Muscle of arm (tissue), 14 donors: ENCODE data around the gene SOWAHB. TPM values are rescaled to one million over a fixed set of nuclear protein-coding genes. Genes with fewer than 3 reads are reported as not detected.

ENCODE experiments used
- DNase-seq: peaks from one replicate; pipeline ENCODE4 v3.0.0-alpha.2; 2013
- long read RNA-seq, 11 donors: transcript quantifications; one replicate each; lab custom pipeline, GENCODE V29; 2026
- polyA plus RNA-seq, 12 donors: library from polyadenylated mRNA; unstranded; fragments of 120-200 nt; gene quantifications; one replicate each; pipeline ENCODE4 v1.2.1, GENCODE V29; 2013; ENCODE audit not compliant: insufficient read length in 12 of 12

The SOWAHB gene, protein sequence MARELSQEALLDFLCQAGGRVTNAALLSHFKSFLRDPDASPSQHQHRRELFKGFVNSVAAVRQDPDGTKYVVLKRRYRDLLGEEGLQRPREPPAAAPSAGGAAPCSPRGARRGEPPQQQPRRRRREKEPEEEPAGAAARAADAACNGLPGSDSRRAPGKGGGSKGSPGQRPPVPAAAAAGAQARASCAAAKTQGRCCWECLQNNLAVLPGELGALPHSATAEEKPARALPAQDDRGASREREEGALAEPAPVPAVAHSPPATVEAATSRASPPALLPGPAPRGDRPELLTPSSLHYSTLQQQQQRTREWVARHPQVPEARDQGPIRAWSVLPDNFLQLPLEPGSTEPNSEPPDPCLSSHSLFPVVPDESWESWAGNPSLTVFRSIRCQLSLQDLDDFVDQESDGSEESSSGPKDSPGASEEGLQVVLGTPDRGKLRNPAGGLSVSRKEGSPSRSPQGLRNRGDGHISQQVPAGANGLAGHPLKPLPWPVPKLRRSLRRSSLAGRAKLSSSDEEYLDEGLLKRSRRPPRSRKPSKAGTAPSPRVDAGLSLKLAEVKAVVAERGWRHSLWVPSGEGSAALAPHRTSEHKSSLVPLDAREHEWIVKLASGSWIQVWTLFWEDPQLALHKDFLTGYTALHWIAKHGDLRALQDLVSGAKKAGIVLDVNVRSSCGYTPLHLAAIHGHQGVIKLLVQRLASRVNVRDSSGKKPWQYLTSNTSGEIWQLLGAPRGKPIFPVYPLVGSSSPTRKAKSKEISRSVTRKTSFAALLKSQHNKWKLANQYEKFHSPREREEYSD
- 1 to 10 TPM in 1 of 12 donors, under 1 TPM in 8, not detected in 3; 0.07 to 1.0 (median 0.11) TPM for polyA plus RNA-seq
- long read RNA-seq, donor 1, partial matches to known transcripts: 0 of 2 reads
- long read RNA-seq, donor 1, other reads (novel, unspliced or antisense): 0 of 2 reads
- long read RNA-seq, donor 2: 0 reads
- long read RNA-seq, donor 3: 0 reads
- long read RNA-seq, donor 4: 0 reads
- long read RNA-seq, donor 5: 0 reads
- long read RNA-seq, donor 6: 0 reads
- long read RNA-seq, donor 7: 0 reads
- long read RNA-seq, donor 8: 0 reads
- long read RNA-seq, donor 9: 0 reads
- long read RNA-seq, donor 10, partial matches to known transcripts: 0 of 1 reads
- long read RNA-seq, donor 10, other reads (novel, unspliced or antisense): 0 of 1 reads
- long read RNA-seq, donor 11: 0 reads

DNA sequence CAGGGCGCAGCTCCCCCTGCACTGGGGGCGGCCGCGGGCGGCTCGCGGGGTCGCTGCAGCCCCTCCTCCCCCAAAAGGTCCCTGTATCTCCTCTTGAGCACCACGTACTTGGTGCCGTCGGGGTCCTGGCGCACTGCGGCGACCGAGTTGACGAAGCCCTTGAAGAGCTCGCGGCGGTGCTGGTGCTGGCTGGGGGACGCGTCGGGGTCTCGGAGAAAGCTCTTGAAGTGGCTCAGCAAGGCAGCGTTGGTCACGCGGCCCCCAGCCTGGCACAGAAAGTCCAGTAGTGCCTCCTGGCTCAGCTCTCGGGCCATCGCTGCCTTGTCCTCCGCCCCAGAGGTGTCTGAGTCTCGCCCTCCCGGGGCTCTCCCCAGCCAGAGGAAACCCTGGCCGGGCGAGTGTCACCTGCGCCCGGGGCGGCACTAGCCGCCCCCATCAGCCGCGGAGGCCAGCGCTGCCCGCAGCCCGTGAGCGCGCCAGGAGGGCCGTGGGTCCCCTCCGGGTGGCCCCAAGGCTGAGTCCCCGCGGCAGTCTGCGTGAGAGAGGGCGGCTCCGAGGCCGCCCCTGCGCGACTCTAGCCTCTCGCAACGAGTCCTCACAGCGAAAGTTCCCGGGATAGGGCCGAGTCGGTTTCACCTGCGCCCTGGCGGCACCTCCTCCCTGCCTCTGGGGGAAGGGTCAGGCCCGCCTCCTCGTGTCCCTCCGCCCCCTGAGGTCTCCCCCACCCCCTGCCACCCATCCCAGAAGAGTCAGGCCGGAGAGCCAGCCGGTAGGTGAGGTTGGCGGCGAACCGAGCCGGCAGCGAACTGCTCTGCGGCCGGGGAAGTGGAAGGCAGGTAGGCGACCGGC lies at the start of gene SOWAHB:
TSS of gene SOWAHB (minus strand) at position 609 of the 849 bp plus-strand sequence. CDS start at position 314, 295 bp downstream.
- DNase-seq: no peak

DNA sequence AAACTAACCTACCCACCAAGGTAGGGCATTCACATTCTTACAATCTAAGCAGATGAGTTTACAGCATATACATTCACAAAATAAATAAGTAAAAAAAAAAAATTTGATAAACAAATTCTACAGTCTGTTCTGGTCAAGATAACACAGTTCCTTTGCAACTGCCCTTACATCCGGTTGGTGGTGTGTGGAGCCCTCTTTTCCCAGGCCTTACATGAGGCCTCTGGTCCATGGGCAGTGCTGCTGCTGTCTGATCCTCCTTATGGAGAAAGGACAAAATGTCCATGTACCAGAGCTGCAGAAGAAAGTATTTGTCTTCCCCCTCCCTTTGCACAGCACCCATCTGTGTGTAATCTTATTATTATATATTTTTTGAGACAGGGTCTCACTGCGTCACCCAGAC lies 49.4 kb upstream of the SOWAHB start:
- DNase-seq: no peak

DNA sequence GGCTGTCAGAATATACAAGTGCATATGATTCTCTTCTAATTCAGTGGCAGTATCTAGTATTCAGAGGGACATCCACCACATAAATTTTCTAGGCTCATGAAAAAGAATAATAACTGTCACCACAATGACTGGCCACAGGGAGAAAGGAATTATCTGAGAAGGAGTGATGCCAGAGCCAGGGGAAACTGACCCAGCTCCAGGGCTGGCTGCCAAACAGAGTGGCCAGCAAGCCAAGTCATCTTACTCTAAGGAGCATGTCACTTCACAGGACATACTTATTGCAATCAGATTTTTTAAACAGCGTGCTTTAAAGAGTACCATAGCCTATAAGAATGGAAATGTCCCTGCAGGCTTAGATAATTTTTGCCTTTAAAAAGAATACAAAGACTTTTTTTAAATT lies 45.8 kb upstream of the SOWAHB start:
- DNase-seq: no peak

DNA sequence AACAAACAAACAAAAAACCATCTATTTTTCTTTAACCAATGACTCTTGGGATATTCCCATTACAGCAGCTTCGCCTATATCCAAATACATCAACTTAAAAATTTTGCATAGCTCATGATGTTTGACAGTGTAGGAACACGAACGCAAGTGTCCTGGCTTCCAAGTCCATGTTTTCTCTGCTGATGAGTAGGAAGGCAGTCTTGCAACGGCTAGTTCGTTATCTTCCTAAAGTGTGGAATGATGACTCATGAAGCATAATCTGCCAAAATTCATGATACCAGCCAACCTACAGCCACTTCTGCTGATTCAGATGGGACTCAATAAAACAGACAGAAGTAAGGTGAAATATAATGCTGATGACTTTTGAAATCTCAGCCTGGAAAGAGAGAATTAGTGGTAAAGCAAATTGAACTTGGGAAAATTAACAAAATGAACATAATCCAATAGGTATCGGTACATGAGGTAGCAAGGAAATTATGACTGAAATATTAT lies 45.2 kb upstream of the SOWAHB start:
- no peak for DNase-seq

GRCh38 chr4:76939184-76939583 lies 41.2 kb upstream of the SOWAHB start:
- DNase-seq: no peak

DNA sequence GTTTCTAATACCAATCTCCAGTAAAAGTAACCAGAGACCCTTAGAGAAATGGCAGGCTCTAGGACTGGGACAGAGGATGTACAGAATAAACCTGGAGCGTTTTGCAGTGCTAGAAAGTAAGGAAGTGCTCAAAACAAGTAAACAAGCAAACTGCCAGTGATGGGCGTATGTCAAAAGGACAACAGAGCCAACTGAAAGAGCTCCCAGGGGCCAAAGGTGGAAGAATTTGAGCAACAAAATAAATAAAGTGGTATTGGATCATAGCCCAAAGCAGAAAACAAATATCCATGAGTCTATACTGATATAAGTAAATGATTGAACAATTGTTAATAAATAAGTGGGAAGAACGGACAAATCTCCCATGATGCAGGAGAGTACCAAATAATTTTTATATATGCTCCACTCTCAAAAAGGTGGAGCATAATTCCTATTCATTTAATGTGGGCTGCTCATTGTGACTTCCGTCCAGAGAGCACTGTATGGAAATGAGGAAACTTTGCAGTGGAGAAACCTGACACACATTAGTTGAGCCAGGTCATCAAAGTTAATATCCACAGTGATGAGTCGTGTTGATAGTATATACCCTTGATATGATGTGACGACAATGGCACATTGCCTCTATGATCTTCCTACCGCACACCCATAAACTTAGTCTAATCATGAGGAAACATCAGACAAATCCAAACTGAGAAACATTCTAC lies 33.8 kb upstream of the SOWAHB start:
- DNase-seq: no peak

DNA sequence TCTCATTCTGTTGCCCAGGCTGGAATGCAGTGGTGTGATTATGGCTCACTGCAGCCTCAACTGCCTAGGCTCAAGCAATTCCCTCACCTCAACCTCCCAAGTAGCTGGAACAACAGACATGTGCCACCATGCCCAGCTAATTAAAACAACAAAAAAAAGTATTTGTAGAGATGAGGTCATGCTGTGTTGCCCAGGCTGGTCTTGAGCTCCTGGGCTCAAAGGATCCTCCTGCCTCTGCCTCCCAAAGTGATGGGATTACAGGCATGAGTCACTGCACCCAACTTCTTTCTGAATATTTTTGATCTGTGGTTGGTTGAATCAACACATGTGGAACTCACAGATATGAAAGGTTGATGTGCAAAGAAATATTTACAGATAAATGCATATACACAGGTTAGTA lies 33.1 kb upstream of the SOWAHB start:
- DNase-seq: no peak

DNA sequence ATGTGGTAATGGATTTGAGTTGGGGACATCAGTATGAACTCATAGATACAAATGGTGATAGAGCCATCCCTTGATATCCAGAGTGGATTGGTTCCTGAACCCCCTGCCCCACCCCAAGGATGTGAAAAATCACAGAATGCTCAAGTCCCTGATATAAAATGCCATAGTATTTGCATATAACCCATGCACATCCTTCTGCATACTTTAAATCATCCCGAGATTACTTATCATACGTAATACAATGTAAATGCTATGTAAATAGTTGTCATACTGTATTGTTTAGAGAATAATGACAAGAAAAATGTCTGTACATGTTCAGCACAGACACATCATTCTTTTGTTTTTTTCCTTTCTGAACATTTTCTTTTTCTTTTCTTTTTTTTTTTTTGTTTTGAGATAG lies 32.7 kb upstream of the SOWAHB start:
- DNase-seq: no peak

DNA sequence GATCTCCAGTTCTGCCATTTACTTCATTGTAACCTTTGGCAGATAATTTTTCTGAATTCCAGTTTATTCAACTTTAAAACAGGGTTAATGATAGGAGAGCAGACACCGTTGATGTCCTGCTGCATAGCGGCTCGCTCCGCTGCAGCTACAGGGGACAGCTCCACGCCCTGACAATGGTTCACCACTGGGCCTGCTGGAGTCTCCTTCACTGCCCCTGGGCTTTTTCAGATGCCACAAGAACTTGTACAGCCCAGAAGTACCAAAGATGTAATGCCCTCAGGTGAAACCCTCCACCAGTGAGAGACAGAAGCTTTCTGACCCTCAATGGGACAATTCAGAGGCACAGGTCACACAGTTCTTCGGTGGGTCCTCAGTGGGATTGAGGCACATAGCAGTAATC lies 28.9 kb upstream of the SOWAHB start:
- DNase-seq: no peak

DNA sequence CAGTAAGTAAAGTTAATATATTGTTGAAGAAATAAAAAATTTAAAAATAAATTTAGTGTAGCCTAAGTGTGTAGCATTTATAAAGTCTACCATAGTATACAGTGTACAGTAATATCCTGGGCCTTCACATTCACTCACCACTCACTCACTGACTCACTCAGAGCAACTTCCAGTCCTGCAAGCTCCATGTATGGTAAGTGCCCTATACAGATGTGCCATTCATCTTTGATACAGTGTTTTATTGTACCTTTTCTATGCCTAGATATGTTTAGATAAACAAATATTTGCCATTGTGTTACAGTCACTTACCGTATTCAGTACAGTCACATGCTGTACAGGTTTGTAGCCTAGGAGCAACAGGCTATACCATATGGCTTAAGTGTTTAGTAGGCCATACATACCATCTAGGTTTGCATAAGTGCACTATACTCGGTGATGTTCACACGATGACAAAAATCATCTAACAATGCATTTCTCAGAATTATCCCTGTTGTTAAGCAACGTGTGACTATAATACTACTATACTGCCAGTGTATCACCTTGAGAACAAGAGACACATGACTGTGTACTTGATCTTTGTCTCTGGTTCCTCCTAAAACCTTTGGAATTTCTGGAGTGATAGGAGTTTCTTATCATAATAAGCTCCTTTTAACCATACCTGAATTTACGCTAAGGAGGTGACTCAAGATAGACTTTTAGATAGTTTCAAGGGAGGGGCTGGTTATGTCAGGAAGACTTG lies 25.8 kb upstream of the SOWAHB start:
- no peak for DNase-seq

DNA sequence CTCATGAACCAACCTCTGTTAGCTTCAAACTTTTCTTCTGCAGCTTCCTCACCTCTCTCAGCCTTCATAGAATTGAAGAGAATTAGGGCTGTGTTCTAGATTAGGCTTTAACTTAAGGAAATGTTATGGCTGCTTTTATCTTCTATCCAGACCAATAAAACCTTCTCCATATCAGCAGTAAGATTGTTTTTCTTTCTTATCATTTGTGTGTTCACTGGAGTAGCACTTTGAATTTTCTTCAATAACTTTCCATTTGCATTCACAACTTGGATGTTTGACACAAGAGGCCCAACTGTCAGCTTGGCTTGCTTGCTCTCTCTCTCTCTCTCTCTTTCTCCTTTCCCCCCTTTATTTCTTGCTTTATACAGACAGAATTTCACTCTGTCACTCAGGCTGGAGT lies 22.8 kb upstream of the SOWAHB start:
- DNase-seq: no peak

DNA sequence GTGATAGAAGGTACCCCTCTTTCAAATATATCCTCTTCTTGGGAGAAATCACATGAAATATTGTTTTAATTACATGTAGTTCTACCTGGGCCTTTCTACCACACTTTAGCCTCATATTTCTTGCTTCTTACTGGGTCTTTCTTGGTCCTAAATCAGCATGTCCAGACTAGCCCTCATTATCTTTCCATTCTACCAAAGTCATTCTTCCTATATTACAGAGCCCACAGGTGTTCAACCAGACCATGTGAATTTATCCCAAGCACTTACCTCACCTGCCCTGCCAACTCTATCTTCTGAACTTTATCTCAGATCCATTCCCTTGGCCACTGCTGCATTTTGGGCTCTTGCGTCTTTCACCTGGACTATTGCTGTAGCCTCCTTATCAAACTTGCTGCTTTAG lies 11.8 kb upstream of the SOWAHB start:
- DNase-seq: no peak

- no peak for DNase-seq
Measured at GRCh38 chr4:76905521-76905920, 7.6 kb upstream of the SOWAHB start.

DNA sequence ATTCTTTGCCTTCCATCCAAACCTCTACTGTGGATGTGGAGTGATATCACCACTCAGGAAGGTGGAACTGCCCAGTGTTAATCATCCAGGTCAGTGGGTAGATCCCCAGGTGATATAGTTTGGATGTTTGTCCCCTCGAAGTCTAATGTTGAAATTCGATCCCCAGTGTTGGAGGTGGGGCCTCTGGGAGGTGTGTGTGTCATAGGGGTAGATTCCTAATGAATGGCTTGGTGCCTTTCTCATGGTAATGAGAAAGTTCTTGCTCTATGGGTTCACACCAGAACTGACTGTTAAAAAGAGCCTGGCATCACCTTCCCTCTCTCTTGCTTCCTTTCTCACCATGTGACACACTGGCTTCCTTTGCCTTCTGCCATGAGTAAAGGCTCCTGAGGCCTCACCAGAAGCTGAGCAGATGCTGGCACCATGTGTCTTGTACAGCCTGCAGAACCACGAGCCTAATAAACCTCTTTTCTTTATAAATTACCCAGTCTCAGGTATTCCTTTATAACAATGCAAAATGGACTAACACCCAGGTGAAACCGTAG lies 6.8 kb upstream of the SOWAHB start:
- no peak for DNase-seq

GRCh38 chr4:76902233-76902890 lies 4.4 kb upstream of the SOWAHB start:
- no peak for DNase-seq

DNA sequence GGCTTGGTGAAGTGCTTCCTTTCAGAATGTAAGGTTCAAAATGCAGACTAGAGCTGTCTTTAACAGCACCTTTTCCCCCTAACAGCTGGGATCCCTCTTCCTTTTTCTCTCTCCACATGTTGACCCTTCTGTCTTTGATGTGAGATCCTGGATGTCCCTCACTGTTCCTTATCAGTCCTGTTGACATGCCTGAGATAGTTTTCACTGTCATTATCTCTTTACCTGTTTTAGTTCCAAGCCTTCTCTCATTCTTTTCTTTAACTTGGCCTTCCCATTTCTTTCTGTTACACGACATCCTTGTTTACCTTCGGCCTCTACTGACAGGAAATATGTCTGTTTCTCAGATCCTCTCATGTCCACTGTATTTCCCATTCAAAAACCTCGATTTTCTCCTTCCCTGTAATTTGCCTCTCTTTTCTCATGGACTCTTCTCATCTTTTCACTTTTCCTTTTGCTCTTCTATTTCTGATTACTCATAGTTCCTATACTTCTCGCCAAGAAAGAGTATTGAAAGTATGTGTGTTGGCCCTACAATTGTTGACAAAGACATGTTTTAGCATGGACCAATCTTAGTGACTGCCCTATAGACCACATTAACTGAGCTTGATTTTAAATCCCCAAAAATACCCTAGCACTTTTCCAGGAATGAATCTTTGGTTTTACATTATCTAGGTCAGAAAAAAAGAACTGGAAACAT lies 1.2 kb upstream of the SOWAHB start:
- no peak for DNase-seq

DNA sequence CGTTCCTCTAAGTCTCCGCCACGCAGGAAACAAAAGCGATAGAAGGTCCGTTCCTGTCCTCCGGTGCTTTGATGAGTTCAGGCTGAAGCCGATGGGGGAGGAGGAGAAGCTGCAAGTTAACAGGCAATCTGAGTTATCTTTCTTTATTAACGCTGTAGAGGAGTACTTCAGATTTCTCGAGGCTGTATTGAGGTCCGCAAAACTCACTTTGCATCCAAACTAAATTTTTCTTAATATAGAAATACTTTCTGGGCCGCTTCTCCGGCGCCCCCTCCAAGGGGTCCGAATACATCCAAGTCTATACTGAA lies 395 bp upstream of the SOWAHB start:
- DNase-seq: no peak
